Upper lobe of right lung (tissue), 1 donor: ENCODE measurements around the gene L1CAM. TPM values are rescaled to one million over a fixed set of nuclear protein-coding genes. Genes with fewer than 3 reads are reported as not detected.

Experiments
- ATAC-seq: fragments of 200-7000 bp; cut with Tn5 transposase; one replicate; pipeline ENCODE4 v1.9.1; 2020; ENCODE audit warnings: mild to moderate bottlenecking, moderate library complexity
- DNase-seq: peaks from one replicate; pipeline ENCODE4 v3.0.0-alpha.2; 2020
- H3K27ac ChIP-seq: fragments of 200-600 bp; one replicate; pipeline ENCODE4 v1.8.0; 2022
- H3K27me3 ChIP-seq: fragments of 200-600 bp; one replicate; pipeline ENCODE4 v1.8.0; 2022; ENCODE audit warnings: mild to moderate bottlenecking
- H3K36me3 ChIP-seq: fragments of 200-600 bp; one replicate; pipeline ENCODE4 v1.8.0; 2022
- H3K4me1 ChIP-seq: fragments of 200-600 bp; one replicate; pipeline ENCODE4 v1.8.0; 2022
- H3K4me3 ChIP-seq: fragments of 200-600 bp; one replicate; pipeline ENCODE4 v1.8.0; 2022; ENCODE audit warnings: mild to moderate bottlenecking
- H3K9me3 ChIP-seq: fragments of 200-600 bp; one replicate; pipeline ENCODE4 v1.8.0; 2022
- intact Hi-C: fragments of 100-400 bp; cut with DNase I; formaldehyde crosslinking; loops from one replicate; pipeline ENCODE4 v1.11.0; 2022
- total RNA-seq: library from RNA; stranded (reverse); fragmentation: NEBNext Ultra II Directional; extraction: Animal tissue kit (Norgen Biotek cat#: 25700); gene quantifications from one replicate; pipeline ENCODE4 v1.2.1, GENCODE V29; 2021
- TF ChIP-seq, protein P1 (sequence below): fragments of 200-600 bp; IDR thresholded peaks from one replicate; pipeline ENCODE4 v1.8.0; 2022; ENCODE audit warnings: antibody characterized with exemption
- donor health status: DM: no; HTN: yes; CAD: no; lungs with severe emphysema.

The L1CAM gene
- total RNA-seq, 1 donor from 2014 or later, result 1.2 TPM

DNA sequence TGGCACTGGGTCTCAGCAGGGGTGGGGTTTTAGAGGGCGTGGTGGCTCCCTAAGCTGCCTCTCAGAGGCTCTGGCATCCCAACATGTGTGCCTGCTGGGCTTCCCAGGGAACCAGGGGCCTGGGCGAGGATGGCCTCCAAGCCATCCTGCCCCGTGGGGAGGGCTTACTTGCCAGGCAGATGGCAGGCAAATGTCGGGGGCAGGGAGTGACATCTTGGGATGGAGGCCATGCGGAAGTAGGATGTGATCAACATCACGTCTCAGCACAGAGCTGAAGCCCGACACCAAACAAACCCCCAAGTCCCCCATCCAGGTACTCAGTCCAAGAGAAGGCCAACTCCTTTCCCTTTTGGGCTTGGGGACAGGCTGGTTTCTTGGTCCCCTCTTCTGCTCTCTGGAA is 4.7 kb downstream of the L1CAM start:
- TF ChIP-seq, protein P1, sequence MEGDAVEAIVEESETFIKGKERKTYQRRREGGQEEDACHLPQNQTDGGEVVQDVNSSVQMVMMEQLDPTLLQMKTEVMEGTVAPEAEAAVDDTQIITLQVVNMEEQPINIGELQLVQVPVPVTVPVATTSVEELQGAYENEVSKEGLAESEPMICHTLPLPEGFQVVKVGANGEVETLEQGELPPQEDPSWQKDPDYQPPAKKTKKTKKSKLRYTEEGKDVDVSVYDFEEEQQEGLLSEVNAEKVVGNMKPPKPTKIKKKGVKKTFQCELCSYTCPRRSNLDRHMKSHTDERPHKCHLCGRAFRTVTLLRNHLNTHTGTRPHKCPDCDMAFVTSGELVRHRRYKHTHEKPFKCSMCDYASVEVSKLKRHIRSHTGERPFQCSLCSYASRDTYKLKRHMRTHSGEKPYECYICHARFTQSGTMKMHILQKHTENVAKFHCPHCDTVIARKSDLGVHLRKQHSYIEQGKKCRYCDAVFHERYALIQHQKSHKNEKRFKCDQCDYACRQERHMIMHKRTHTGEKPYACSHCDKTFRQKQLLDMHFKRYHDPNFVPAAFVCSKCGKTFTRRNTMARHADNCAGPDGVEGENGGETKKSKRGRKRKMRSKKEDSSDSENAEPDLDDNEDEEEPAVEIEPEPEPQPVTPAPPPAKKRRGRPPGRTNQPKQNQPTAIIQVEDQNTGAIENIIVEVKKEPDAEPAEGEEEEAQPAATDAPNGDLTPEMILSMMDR, result no peak
- no peaks in the 10 kb centered on the region for H3K9me3 ChIP-seq
- no peaks in the 10 kb centered on the region for H3K4me1 ChIP-seq
- no peaks in the 10 kb centered on the region for H3K36me3 ChIP-seq
- intact Hi-C loops, result no loop called here
- H3K27ac ChIP-seq, result no peak overlapping the region
- H3K27me3 ChIP-seq, result peaks cover 12% of the 10 kb centered on the region
- ATAC-seq (no peak), DNase-seq (no peak)
- H3K4me3 ChIP-seq, result no peak overlapping the region

DNA sequence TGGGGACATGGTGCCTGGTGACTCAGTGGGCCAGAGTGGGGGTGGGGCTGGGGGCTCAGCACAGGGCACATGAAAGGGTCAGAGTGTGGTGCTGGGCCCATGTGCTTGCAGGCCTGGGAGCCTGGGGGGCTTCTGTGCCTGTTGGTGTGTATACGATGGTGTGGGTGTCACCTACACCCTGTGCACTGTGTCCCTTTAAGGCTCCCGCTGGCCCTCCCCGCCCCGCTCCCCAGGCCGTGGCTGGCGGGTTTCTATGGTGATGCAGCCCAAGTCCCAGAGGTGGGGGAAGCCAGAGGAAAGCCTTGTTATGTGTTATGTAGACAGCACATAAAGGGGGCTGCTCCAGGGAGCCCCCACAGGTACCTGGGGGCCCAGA is 5.5 kb downstream of the L1CAM start:
- ATAC-seq (no peak), DNase-seq (no peak)
- Histone ChIP-seq H3K4me1 (no peaks in the 10 kb centered on the region), H3K4me3 (no peak overlapping the region), H3K27me3 (peaks cover 10% of the 10 kb centered on the region), H3K9me3 (no peaks in the 10 kb centered on the region), H3K36me3 (no peaks in the 10 kb centered on the region), H3K27ac (no peak overlapping the region)
- TF ChIP-seq, protein P1, result no peak
- intact Hi-C loops, result no loop called here

DNA sequence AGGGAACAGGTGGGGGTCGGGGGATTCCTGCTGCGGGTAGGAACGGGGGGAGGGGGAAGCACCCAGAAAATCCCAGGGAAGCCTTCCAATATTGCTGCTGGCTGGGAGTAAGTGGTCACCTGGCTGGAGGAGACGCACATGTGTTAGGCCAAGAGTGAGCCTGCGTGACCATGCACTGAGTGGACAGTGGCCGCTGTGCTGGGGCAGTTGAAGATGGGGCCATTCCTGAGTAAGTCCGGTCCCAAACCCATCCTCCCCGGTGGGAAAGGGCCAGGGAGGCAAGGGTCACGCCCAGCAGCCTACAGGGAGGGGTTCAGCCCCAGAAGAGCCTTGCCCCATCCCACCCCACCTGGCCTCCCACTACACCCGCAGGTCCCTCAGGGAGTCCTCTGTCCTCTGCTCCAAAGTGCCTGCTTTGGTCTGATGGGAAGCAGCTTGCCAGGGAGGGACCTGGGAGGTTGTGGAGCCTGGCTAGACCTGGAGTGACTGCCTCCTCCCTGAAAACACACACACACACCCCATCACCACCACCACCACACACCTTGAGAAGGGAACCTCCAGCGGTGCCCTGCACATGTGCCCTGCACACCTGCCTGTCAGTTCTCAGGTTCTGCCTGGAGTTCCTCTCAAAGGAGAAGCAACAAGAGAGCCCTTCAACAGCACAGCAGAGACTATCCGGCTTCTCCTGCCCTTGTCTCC is 6.1 kb downstream of the L1CAM start:
- Histone ChIP-seq H3K4me1 (no peaks in the 10 kb centered on the region), H3K27me3 (peaks cover 4% of the 10 kb centered on the region), H3K36me3 (no peaks in the 10 kb centered on the region), H3K9me3 (no peaks in the 10 kb centered on the region), H3K4me3 (no peak overlapping the region), H3K27ac (no peak overlapping the region)
- intact Hi-C loops, result no loop called here
- no peak for DNase-seq
- TF ChIP-seq, protein P1, result no peak
- no peak for ATAC-seq

GRCh38 chrX:153878969-153879653 is 6.9 kb downstream of the L1CAM start:
- no peak for ATAC-seq
- no peaks in the 10 kb centered on the region for H3K36me3 ChIP-seq
- no peak for DNase-seq
- H3K27ac ChIP-seq, result no peak overlapping the region
- H3K4me1 ChIP-seq, result no peaks in the 10 kb centered on the region
- H3K9me3 ChIP-seq, result no peaks in the 10 kb centered on the region
- TF ChIP-seq, protein P1, result no peak
- H3K27me3 ChIP-seq, result no peaks in the 10 kb centered on the region
- no peak overlapping the region for H3K4me3 ChIP-seq
- intact Hi-C loops, result no loop called here

DNA sequence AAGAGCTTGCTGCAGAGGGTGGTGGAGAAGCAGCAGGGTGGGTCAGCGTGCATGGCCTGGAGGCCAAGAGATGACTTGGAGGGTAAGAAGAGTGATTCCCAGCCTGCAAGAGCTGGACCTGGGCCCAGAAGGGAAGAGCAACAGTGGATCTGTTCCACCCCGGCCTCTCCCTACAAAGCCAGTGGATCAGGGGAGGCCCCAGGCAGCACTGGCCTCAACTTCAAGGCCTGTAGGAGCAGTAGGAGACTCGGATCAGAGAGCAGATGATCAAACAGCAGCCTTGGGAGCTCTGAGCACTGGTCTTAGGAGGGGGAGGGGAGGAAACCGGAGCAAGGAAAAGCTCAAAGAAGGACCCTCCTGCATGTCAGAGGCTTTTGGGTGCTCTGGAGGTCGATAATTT is 7.6 kb downstream of the L1CAM start:
- H3K4me1 ChIP-seq, result no peaks in the 10 kb centered on the region
- no peak overlapping the region for H3K4me3 ChIP-seq
- H3K27me3 ChIP-seq, result no peaks in the 10 kb centered on the region
- ATAC-seq (no peak), DNase-seq (no peak)
- no peaks in the 10 kb centered on the region for H3K36me3 ChIP-seq
- H3K27ac ChIP-seq, result no peak overlapping the region
- TF ChIP-seq, protein P1, result no peak
- intact Hi-C loops, result no loop called here
- no peaks in the 10 kb centered on the region for H3K9me3 ChIP-seq
